Activated CD8-positive, alpha-beta memory T cell treated with anti-CD3 and anti-CD28 coated beads for 4 hours (primary cell): ENCODE results near the gene LETM1.

Experiments used
- DNase-seq, 2 donors: peaks; one replicate each; pipeline ENCODE4 v3.0.0-alpha.2; 2020; ENCODE audit warnings: low read depth in 2 of 2

Gene LETM1

DNA sequence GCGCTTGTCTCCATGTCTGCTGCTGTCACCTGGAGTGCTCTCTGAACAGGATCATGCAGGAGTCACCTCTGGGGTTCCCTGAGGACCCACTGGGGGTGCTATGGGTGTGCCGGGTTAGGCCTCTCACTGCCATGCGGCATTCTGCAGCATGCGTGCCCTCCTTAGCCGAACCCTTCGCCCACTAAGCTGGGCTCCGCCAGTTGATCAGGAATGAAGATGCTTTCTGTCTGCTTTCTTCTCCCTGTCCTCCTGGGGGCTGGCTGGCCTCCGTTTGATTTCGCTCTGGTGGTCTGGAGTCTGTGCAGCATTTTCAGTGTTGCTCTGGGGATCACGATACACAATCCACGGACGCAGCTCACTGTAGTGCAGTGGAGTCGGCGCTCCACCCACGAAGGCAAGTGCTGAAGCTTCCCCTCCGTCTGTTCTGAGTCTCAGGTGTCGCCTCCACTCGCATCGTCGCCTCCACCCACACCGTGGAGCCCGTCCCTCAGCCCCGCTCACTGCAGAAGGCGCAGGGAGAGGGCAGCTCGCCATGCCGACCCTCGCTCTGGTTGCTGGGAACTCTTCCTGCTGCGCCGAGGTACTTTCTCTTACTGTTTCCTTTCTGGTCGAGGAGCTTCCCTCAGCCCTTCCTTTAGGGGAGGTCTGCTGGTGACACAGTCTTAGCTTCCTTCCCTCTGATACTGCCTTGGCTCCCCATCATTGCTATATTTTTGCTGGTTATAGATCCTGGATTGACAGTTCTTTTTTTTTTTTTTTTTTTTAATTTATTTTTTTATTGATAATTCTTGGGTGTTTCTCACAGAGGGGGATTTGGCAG is 29.2 kb downstream of the LETM1 start:
- no peak for DNase-seq

DNA sequence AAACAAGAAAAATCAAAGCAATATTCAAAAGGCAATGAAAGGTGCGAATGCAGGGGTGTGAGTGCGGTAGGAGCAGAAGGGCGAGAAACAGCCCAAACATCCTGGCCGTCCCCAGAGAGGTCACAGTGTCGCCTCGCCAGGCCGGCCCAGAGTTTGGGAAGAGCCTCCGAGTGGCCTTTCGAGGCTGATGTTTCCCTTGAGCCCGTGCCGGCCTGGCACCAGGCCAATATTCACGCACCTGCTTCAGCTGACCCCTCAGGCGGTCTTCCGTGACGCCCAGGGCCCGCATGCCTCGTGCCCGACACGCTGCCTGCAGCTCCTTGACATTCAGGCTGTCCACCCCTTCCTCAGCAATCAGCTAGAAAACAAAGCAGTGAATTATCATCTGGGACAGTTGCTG is 30.6 kb downstream of the LETM1 start:
- no peak for DNase-seq

DNA sequence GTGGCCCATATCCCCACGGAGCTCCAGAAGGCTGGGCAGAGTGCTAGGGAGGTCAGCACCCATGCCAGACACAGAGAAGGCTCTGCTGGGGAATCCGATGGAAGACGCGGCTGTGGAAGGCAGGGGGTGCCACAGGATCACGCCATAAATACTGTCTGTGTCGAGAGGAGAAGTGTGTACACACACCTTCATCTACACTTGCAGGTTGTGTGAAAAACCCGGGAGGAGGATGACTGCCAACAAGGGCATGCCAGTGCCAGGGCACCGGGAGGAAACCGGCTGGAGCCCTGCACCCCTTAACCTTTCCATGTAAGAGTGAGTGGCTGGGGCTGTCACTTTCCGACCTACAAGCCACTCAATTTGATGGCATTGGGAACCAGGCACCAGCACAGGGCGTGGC is 31.2 kb downstream of the LETM1 start:
- DNase-seq = no peak

DNA sequence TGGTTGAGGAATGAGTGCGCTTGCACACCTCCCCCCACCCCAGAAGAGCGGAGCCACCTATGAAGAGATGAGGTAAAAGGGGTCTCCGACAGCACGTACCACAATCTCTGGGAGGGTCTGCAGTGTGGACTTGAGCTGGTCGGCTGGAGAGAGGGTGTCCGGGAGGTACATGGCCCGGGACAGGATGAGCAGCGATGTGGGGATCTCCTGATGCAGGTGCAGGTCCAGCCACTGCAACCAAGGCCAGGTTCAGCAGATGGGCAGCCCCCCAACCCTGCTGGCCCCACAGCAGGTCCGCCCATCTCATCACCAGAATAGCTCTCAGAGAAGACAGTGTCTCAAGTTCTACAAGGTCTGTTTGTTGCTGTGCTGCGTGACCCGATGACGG is 32.4 kb downstream of the LETM1 start:
- DNase-seq = no peak

DNA sequence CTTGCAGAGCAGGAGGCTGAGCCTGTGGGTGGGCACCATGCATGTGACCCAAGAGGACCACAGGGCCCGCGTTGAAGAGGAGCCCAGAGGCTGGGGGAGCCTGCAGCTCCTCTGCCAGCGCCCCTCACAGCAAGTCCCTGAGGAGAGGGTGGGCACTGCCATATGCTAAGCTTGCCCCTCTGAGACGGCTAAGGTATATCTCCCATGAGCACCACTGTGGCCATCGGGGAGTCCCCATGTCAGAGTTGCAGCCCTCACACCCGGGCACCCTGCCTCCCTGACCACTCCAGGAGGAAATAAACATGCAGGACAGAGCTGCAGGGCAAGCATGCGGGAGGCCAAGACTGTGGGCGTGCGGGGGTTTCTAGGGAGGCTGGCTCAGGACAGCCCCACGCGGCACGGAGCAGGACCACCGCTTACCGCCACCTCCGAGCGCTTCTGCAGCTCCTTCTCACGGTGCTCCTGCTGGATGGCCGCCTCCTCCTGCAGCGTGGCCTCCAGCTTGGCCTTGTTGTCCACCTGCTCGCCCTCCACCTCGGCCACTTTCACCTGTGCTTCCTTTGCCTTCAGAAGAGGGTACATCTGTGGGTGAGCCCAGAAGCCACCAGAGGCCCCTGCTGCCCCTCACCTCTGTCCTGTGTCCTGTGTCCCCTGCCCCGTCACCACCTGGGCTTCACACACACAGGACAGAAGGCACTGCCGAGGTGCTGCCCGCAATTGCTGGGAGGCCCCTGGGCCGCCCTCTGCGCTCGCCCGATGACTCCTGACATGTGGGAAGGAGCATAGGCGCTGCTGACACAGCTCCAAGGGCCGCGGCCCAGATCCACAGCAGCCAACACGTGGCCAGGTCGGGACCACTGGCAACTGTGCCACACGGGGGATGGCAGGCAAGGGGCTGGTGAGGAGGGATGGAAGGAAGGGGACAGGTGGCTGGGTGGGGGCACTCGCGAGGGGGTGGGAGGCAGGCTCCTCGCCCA is 33.1 kb downstream of the LETM1 start:
- no peak for DNase-seq

DNA sequence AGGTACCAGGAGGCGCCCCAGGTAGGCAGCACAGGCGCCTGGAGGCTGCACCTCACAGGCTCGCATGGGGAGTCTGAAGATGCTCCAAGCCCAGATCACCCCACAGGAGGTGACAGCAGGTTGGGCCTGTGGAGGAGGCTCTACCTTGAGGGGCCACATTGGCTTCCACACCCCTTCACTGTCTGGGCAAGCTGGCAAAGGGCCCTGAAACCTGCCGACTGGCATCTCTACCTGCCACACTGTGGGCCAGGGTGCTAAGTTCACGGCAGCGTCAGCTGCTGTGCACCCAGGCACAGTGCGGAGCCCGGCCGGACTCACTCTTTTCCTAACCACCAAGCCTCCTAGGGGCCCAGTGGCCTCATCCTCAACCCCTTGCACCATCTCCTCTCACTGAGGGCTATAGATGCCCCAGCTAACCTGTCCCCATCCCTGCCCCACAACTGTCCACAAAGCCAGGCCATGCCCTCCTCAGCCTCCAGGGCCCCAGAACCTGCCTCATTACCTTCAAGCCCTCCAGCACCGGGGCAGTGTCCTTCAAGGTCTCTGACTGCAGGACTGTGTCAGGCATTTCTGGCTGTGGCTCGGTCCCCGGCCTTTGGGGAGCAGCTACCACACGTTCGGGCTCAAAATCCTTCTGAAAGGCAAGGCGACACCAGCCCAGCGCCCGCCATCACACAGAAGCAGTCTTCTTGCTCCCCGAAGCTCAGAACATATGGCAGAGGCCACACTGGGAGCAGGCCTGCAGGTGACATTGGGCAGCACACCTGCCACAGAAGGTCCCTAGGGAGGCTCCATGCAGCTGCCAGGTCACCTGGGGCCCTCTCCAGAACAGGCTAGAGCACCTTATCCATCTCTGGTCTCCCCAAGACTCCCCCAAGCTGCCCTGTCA is 34.0 kb downstream of the LETM1 start:
- no peak for DNase-seq

DNA sequence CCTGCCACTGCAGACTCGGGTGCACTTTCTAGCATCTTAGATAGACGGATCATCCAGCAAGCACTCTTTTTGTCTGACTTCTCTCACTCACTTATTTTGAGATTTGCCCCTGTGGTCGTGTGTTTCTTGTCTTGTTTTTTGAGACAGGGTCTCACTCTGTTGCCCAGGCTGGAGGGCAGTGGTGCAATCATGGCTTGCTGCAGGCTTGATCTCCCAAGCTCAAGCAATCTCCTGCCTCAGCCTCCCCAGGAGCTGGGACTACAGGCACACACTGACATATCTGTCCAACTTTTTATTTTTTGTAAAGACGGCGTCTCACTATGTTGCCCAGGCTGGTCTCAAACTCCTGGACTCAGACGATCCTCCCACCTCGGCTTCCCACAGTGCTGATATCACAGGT is 36.1 kb downstream of the LETM1 start:
- no peak for DNase-seq

DNA sequence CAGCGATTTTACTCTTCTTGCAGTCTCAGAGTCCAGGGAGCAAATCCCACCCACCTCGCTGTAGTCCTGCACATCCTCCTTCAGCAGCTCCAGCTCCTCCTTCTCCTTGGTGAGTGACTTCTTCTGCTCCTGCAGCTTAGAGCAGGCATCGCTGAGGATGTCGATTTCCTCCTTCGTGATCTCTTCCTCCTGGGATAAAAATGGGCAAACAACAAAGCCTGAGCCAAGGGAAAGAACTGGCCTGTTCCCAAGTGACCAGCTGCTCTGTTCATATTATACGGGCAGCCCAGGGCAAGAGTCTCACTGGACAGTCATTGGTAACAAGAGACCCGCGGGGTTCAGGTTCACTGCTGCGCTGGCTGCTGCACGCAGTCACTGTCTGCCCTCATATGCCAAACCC is 36.7 kb downstream of the LETM1 start:
- no peak for DNase-seq

DNA sequence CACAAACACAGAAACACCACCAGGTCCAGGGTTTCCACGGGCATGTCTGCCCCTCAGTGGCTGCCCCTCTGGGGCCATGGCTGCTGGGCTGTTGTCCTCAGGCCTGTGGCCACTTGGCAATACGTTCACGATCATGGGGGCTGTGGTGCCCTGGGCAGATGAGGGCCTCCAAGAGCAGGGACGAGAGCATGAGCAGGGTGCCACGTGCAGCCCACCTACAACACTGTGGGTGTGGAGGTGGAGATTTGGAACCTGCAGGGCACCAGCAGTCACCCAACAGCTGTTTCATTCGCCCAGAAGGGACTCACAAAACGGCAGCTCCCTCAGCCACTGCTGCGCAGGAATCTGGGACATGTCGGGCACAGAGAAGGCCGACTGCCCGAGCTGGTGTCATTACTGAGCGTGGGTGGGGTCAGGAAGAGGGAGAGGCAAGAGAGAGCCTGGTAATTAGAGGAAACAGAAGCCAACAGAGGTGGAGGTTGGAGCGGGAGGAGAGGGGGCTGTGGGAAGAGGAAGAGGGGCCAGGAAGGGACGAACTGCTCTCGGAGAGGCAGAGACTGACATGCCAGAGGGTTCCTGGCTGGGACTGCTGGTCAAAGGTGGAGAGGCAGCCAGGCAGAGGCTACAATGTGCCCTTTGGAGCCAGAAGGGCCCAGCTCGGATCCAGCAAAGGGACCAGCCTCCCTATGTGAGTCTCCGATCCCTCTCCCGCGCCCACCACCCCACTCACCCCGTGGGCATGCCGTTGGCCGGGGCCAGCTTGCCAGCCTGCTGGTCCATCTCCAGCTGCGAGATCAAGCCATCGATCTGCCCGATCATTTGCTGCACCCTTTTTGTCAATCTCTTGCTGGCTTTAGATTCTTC is 39.7 kb downstream of the LETM1 start:
- no peak for DNase-seq

DNA sequence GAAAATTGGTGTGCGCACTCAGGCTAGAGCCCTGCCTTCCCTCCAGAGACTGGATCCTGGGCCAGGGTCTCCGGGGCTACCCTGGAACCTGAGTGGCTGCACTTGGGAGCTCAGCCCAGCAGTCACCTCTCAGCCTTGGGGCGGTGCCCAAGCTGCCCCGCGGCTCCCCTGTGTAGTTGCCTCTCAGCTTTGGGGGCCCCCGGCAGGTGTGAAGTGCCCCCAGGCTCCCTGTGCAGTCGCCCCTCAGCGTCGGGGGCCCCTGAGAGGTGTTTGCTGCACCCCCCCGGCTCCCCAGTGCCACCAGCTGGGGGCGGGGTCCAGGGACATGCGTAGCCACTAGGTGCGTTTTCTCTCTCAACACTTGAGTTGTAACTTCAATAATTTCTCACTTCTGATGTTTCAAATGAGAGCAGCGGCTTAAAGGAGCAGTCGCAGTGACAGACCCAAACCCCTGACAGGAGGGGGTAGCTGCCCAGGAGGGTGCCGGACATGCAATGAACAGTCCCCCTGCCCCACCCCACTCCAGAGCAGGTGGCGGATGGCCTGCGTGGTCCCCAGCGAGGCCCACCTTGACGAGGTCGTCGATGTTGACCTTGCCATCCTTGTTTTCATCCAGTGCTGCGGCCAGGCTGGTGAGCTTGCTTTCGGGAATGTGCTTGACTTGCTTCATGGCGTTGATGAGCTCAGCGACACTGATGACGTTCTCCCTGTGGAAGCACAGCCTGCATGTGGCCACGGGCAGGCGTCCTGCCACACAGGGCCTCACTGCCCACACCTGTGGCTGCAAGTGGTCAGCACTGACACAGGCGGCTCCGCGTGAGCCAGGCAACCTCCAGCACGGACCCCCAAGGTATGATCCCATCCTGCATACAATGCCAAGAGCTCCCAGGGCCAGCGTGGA is 40.6 kb downstream of the LETM1 start:
- DNase-seq = no peak

DNA sequence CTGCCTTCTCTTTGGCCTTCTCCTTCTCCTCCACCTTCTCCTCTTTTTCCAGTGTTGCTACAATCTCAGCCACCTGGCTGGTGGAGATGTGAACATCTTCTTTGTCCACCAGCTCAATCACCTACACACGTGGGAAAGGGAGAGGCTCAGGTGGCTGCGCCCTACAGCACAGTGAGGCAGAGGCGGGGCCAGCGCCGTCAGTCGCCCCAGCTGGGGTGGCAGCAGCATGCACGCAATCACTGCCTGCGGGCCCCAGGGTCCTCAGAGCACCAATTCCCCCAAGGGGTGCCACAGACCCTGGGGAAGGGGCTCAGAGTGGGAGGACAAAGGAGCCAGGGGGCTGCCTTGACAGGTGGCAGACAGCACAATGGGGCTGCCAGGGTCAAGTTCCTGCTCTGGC is 41.5 kb downstream of the LETM1 start:
- DNase-seq = no peak

DNA sequence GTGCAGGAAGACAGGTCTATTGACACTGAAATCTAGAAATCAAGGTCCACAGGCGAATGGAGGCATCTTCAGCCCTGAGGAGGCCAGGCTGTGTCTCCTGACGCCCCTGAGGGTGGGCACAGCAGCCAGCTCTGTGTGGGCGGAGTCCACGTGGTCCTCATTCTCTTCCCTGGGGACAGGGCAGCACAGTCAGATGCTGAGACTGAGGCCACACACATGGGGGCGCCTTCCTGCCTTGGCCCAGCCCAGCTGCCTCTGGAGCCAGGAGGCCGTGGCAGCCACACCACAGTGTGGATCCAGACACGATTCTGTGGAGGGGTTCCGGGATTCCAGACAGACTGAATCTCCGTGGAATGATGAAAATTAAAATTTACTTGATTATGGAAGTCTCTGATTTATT is 42.0 kb downstream of the LETM1 start:
- DNase-seq = no peak

DNA sequence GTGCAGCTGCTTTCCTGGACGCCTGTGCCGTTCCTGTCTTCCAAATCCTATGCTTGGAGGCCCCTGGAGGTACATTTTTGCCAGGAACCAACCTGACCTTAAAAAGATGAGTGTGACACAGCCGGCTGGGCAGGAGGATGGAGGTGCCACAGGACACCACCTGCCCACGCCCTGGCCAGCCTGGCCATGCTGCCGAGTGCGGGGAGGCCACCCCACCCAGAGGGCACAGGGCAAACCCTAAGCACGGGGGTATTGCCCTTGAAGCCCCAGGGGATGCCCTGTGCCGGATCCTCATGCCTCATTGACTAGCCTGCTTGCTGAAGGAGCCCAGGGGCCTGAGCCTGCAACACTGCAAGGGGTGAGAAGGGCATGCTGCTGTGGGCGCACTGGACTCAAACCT is 42.7 kb downstream of the LETM1 start:
- no peak for DNase-seq

DNA sequence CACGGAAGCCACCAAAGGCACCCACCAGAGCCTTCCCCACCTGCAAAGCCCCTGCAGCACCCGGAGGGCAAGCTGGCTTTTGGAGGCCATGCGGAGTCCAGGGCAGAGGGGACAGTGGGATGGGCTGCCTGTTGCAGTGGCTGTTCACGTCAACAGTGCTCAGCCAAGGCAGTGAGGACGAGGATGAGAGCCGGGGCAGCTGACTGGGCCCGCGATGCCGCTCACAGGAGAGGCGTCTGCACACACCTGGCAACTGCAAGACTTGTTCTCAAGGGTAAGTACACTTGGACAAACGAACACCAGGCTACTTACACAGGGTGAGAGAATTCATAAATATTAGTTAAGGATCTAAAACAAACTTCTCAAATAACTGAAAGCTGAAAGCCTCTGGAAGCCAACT is 43.2 kb downstream of the LETM1 start:
- no peak for DNase-seq

DNA sequence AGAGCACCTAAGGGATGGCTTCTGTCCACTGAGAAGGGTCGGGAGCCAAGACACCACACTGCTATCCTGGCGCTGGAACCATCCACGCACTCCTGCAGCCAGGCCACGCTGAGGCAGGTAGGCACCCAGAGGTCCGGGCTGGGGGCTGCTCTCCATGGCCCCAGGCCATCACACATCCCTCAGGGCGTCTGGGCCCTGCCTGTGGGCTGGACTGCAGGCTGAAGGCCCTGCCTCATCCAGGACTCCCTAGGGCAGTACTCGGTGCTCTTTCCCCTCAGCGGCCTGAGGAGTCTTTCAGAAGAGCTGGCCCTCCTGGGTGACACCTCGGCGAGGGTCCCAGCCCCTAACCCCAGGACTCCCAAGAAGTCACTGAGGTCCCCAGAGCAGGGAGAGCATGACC is 45.2 kb downstream of the LETM1 start:
- no peak for DNase-seq

DNA sequence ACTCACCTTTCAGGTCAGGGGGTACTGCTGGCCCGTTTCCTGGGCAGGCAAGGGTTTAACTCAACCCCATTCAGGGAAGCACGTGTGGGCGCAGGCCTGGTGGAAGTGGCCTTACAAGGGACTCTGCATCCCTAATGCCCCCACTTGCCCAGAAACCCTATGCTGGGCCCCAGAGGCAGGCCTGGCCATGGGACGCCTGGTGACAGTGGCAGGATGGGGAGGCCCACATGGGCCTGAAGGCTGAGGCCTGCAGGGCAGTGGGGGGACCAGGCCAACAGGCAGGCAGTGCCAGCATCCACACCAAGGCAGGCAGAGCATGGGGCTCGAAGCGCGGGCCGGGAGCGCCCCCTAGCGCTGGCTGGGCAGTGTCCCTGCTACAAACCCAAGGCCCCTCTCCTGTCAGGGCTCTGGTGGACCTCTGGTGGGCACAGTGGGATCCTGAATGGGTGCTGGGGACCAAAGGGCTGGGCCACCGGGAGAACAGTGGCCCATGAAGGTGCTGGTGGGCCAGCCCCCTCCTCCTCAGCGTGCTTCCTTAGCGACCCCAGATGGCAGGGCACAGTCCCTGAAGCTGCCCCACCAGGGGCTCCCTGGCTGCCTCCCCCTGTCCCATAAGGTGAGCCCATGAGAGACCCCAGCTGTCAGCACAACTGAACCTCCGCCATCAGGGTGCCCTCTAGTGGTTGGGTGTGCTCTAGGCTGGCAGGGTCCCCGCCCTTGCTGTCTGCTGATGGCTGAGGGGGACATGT is 46.0 kb downstream of the LETM1 start:
- DNase-seq = peak; percentile 24 to 28

DNA sequence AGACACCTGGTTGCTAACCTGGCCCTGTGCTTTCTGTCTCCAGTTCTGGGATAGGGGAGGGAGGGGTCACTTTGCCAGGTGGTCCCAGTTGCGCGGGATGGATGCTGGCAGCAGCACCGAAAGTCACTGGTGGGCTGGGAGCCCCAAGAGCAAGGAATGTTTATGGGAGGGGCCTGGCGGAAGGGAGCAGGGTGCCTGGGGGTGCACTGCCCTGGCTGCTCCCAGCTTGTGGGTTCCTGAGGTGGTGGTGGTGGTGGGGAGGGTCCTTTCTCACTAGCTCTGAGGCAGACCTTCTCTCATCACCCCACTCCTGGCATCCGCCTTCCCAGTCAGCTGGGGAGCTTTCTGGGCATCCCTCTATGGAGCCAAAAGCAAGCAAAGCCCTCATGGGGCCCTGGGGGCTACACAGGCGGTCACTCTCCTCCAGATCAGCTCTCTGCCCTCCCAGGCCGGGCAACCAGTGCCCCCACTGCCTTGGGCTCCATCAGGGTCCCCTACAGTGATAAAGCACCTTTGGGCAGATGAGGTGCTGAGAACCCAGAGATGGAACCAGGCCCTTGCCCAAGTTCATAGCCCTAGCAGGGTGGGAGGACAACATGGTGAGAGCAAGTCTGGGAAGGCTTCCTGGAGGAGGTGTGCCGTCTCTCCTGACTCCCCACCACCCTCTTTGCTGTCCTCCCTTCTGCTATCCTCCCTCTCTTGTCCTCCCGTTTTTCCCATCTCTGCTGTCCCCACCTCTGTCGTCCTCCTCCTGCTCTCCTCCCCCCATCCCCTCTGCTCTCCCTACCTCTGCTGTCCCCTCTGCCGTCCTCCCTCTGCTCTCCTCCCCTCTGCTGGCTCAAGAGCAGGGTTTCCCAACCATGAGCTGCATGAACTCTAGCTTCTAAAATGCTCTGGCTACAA is 46.9 kb downstream of the LETM1 start:
- no peak for DNase-seq

DNA sequence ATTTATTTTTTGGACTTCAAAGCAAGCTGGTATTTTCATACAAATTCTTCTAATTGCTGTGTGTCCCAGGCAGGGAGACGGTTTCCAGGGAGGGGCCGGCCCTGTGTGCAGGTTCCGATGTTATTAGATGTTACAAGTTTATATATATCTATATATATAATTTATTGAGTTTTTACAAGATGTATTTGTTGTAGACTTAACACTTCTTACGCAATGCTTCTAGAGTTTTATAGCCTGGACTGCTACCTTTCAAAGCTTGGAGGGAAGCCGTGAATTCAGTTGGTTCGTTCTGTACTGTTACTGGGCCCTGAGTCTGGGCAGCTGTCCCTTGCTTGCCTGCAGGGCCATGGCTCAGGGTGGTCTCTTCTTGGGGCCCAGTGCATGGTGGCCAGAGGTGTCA is 47.6 kb downstream of the LETM1 start:
- no peak for DNase-seq
